ENCODE measurements around the gene TMSB4X.

The TMSB4X gene

GRCh38 chrX:12987340-12987739 is 12.4 kb downstream of the TMSB4X start:
- no peak for TF ChIP-seq CTCF (IDR thresholded peaks at IDR 0.05; ENCODE audit: low read length)
- no peak for TF ChIP-seq EZH2 (IDR thresholded peaks at IDR 0.05; ENCODE audit: borderline replicate concordance, low read length)
- H3K27me3 ChIP-seq (ENCODE audit: insufficient read depth, low read length): no peaks in the 10 kb centered on the region
- no peak overlapping the region for H3K4me3 ChIP-seq (ENCODE audit: low read depth, low read length, poor library complexity, severe bottlenecking)
- H3K79me2 ChIP-seq (ENCODE audit: insufficient read depth, low read length): no peaks in the 10 kb centered on the region
- H3K9ac ChIP-seq (ENCODE audit: low read length): no peak overlapping the region
- no peaks in the 10 kb centered on the region for H4K20me1 ChIP-seq (ENCODE audit: insufficient read depth, low read length)
- no peak overlapping the region for H2AFZ ChIP-seq (ENCODE audit: low read length)
- H3F3A ChIP-seq (ENCODE audit: insufficient read depth, low read length): no peaks in the 10 kb centered on the region
- H3K4me2 ChIP-seq (ENCODE audit: low read length): no peak overlapping the region
- no peak overlapping the region for H3K27ac ChIP-seq (ENCODE audit: low read depth, low read length, poor library complexity, severe bottlenecking)
- peaks cover 35% of the 10 kb centered on the region for H3K4me1 ChIP-seq (ENCODE audit: insufficient read depth, low read length, severe bottlenecking)
- H3K9me3 ChIP-seq (ENCODE audit: low read length): no peaks in the 10 kb centered on the region
- no peaks in the 10 kb centered on the region for H3K36me3 ChIP-seq (ENCODE audit: insufficient read depth, low read length)
- H3K9me2 ChIP-seq (ENCODE audit: low read depth, low read length): no peaks in the 10 kb centered on the region

- H3K4me1 ChIP-seq (ENCODE audit: insufficient read depth, low read length, severe bottlenecking): peaks cover 41% of the 10 kb centered on the region
- no peaks in the 10 kb centered on the region for H4K20me1 ChIP-seq (ENCODE audit: insufficient read depth, low read length)
- H3K9ac ChIP-seq (ENCODE audit: low read length): no peak overlapping the region
- H3F3A ChIP-seq (ENCODE audit: insufficient read depth, low read length): no peaks in the 10 kb centered on the region
- H2AFZ ChIP-seq (ENCODE audit: low read length): no peak overlapping the region
- no peak overlapping the region for H3K27ac ChIP-seq (ENCODE audit: low read depth, low read length, poor library complexity, severe bottlenecking)
- no peaks in the 10 kb centered on the region for H3K36me3 ChIP-seq (ENCODE audit: insufficient read depth, low read length)
- H3K79me2 ChIP-seq (ENCODE audit: insufficient read depth, low read length): no peaks in the 10 kb centered on the region
- H3K4me3 ChIP-seq (ENCODE audit: low read depth, low read length, poor library complexity, severe bottlenecking): no peak overlapping the region
- no peak overlapping the region for H3K4me2 ChIP-seq (ENCODE audit: low read length)
- H3K9me2 ChIP-seq (ENCODE audit: low read depth, low read length): no peaks in the 10 kb centered on the region
- H3K9me3 ChIP-seq (ENCODE audit: low read length): no peaks in the 10 kb centered on the region
- no peak for TF ChIP-seq CTCF (IDR thresholded peaks at IDR 0.05; ENCODE audit: low read length)
- TF ChIP-seq EZH2 (IDR thresholded peaks at IDR 0.05; ENCODE audit: borderline replicate concordance, low read length): no peak
- H3K27me3 ChIP-seq (ENCODE audit: insufficient read depth, low read length): no peaks in the 10 kb centered on the region
Observed at GRCh38 chrX:12987900-12988594, 13.1 kb downstream of the TMSB4X start.

GRCh38 chrX:12988797-12989196 is 13.9 kb downstream of the TMSB4X start:
- H3K27ac ChIP-seq (ENCODE audit: low read depth, low read length, poor library complexity, severe bottlenecking): no peak overlapping the region
- H3K9ac ChIP-seq (ENCODE audit: low read length): no peak overlapping the region

More at GRCh38 chrX:12988797-12989196, 13.9 kb downstream of the TMSB4X start:
- Histone ChIP-seq H2AFZ (ENCODE audit: low read length) (no peak overlapping the region), H3K4me3 (ENCODE audit: low read depth, low read length, poor library complexity, severe bottlenecking) (no peak overlapping the region), H3K4me2 (ENCODE audit: low read length) (no peak overlapping the region), H3K79me2 (ENCODE audit: insufficient read depth, low read length) (no peaks in the 10 kb centered on the region), H3F3A (ENCODE audit: insufficient read depth, low read length) (no peaks in the 10 kb centered on the region), H3K36me3 (ENCODE audit: insufficient read depth, low read length) (no peaks in the 10 kb centered on the region), H3K27me3 (ENCODE audit: insufficient read depth, low read length) (no peaks in the 10 kb centered on the region), H3K9me2 (ENCODE audit: low read depth, low read length) (no peaks in the 10 kb centered on the region), H3K4me1 (ENCODE audit: insufficient read depth, low read length, severe bottlenecking) (peaks cover 37% of the 10 kb centered on the region), H4K20me1 (ENCODE audit: insufficient read depth, low read length) (no peaks in the 10 kb centered on the region), H3K9me3 (ENCODE audit: low read length) (no peaks in the 10 kb centered on the region)
- TF ChIP-seq EZH2 (IDR thresholded peaks at IDR 0.05; ENCODE audit: borderline replicate concordance, low read length) (no peak), CTCF (IDR thresholded peaks at IDR 0.05; ENCODE audit: low read length) (no peak)
